ENCODE measurements around the gene DAPK2.

Gene DAPK2

DNA sequence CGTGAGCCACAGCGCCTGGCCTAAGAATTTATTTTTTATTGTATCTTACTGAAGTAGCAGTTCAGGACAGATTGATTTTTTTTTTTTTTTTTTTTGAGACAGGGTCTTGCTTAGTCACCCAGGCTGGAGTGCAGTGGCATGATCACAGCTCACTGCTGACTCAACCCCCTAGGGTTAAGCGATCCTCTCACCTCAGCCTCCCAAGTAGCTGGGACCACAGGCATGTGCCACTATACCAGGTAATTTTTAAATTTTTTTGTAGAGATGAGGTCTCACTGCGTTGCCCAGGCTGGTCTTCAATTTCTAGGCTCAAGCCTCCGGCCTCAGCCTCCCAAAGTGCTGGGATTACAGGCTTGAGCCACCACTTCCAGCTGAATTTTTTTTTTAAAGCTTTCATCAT lies 112.8 kb downstream of the DAPK2 start:
- TF ChIP-seq, protein P1, sequence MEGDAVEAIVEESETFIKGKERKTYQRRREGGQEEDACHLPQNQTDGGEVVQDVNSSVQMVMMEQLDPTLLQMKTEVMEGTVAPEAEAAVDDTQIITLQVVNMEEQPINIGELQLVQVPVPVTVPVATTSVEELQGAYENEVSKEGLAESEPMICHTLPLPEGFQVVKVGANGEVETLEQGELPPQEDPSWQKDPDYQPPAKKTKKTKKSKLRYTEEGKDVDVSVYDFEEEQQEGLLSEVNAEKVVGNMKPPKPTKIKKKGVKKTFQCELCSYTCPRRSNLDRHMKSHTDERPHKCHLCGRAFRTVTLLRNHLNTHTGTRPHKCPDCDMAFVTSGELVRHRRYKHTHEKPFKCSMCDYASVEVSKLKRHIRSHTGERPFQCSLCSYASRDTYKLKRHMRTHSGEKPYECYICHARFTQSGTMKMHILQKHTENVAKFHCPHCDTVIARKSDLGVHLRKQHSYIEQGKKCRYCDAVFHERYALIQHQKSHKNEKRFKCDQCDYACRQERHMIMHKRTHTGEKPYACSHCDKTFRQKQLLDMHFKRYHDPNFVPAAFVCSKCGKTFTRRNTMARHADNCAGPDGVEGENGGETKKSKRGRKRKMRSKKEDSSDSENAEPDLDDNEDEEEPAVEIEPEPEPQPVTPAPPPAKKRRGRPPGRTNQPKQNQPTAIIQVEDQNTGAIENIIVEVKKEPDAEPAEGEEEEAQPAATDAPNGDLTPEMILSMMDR (IDR thresholded peaks at IDR 0.05; ENCODE audit: borderline replicate concordance, insufficient read depth, low read depth, low read length) = no peak
- no peak overlapping the region for H3K4me3 ChIP-seq (ENCODE audit: low read depth, low read length)

- TF ChIP-seq, protein P1 (IDR thresholded peaks at IDR 0.05; ENCODE audit: borderline replicate concordance, insufficient read depth, low read depth, low read length) = no peak
- no peak overlapping the region for H3K4me3 ChIP-seq (ENCODE audit: low read depth, low read length)
These were observed 114.7 kb downstream of the DAPK2 start for GRCh38 chr15:63931556-63931955.

DNA sequence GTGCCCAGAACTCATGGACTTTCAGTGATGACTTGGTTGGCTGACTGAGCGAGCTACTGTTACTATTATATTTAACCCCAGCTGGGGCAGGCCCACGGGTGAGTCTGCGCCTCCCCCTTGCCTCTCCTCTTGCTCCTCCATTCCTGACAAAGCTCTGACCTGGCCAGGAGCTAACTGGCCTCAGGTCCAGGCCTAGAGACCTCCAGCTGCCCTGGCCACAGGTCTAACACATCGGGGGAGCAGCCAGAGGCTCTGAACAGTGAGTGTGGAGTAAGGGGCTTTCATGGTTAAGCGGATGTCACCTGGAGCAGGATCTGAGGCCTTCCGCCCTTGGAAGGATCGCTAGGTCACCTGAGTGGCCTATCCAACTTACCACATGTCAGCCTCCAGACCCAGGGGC lies 116.3 kb downstream of the DAPK2 start:
- TF ChIP-seq, protein P1 (IDR thresholded peaks at IDR 0.05; ENCODE audit: borderline replicate concordance, insufficient read depth, low read depth, low read length) = no peak
- H3K4me3 ChIP-seq (ENCODE audit: low read depth, low read length) = no peak overlapping the region

DNA sequence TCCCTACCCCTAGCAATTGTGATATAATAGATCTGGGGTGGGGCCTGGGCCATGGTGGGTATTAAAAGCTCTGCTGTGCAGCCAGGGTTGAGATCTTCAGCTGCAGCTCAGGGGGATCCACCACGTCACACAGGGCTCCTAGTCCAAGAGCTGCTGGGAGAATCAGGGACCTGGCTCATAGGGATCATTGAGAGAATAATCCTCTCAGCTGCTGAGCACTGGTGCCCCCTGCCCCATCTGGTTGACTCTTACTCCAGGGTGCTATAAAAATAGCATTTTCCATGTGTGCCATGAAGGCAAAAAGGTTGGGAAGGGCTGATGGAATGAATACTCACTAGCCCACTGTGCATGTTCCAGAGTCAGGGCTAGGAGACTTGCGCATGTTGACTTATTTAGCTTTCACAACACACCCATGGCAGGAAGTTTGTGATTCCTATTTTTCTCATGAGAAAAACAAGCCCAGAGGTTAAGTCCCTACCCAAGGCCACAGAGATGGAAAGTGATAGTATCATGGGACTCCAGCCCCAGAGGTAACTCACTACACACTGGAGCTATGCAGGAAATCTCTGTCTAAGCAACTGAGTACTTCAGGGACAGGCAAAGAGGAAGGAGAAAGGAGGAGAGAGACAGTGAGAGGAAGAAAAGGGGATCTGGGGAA lies 118.0 kb downstream of the DAPK2 start:
- TF ChIP-seq, protein P1 (IDR thresholded peaks at IDR 0.05; ENCODE audit: borderline replicate concordance, insufficient read depth, low read depth, low read length) = no peak

GRCh38 chr15:63923993-63924950 lies 122.0 kb downstream of the DAPK2 start:
- TF ChIP-seq, protein P1 (IDR thresholded peaks at IDR 0.05; ENCODE audit: borderline replicate concordance, insufficient read depth, low read depth, low read length) = no peak
- no peak overlapping the region for H3K4me3 ChIP-seq (ENCODE audit: low read depth, low read length)

More for the DNA sequence above, 118.0 kb downstream of the DAPK2 start:
- H3K4me3 ChIP-seq (ENCODE audit: low read depth, low read length) = no peak overlapping the region

GRCh38 chr15:63922916-63923315 lies 123.4 kb downstream of the DAPK2 start:
- TF ChIP-seq, protein P1 (IDR thresholded peaks at IDR 0.05; ENCODE audit: borderline replicate concordance, insufficient read depth, low read depth, low read length) = no peak

More at GRCh38 chr15:63922916-63923315, 123.4 kb downstream of the DAPK2 start:
- no peak overlapping the region for H3K4me3 ChIP-seq (ENCODE audit: low read depth, low read length)
